Erythroblast (primary cell): ENCODE data around the gene FKBP4.

Experiments used
- DNase-seq, 2 experiments: peaks; one replicate each; lab custom pipeline; 2025; lab: John Stamatoyannopoulos, UW
- GATA1 ChIP-seq: IDR thresholded peaks from 2 replicates; pipeline ENCODE4 v1.6.1; 2011; ENCODE audit warnings: low read depth, mild to moderate bottlenecking, control low read depth, low read length, moderate library complexity
- POLR2A ChIP-seq: IDR thresholded peaks from 2 replicates; pipeline ENCODE4 v1.6.1; 2011; ENCODE audit warnings: mild to moderate bottlenecking, low read length

Gene FKBP4

DNA sequence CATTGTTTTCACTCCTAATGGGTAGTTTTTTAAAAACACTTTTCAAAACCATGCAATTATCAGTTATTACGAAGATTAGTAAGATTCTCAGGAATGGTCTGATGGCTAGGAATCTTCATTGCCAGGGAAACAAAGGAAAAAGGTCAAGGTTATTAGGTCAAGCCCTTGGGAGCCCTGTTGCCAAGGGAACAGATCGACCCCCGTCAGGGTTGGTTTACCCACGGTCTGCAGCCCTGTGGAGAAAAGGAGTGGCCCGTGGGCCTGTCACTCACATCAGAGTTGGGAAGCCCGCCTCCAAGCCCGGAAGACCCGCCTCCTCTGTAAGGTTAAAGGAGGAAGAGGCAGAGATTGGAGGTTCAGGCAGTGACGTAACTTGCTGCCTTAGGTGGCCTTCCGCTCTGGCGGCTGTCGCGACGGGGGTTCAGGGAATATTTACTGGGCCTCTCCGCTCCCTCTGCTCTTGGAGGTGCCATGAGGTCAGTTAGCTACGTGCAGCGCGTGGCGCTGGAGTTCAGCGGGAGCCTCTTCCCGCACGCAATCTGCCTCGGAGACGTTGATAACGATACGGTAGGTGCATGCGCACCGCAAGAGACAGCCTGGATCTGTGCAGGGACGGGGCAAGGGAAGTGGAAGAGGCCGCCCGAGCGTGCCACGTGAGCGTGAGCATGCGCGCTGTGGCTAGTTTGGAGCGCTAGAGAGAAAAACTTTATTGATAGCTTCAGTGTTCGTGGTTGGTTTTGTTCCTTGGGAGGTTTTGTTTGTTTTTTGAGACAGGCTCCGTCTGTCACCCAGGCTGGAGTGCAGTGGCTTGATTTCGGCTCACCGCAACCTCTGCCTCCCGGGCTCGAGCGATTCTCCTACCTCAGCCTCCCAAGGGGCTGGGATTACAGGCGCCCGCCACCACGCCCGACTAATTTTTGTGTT, 17.8 kb downstream of the FKBP4 start, which contains the start of gene ITFG2:
Gene ITFG2 (plus strand): TSS at position 379 of the 924 bp plus-strand sequence. CDS start 93 bp downstream, at position 472.
- peak; percentile 96 to 98 for DNase-seq
- peak; percentile 97 for TF ChIP-seq POLR2A
- no peak for TF ChIP-seq GATA1

DNA sequence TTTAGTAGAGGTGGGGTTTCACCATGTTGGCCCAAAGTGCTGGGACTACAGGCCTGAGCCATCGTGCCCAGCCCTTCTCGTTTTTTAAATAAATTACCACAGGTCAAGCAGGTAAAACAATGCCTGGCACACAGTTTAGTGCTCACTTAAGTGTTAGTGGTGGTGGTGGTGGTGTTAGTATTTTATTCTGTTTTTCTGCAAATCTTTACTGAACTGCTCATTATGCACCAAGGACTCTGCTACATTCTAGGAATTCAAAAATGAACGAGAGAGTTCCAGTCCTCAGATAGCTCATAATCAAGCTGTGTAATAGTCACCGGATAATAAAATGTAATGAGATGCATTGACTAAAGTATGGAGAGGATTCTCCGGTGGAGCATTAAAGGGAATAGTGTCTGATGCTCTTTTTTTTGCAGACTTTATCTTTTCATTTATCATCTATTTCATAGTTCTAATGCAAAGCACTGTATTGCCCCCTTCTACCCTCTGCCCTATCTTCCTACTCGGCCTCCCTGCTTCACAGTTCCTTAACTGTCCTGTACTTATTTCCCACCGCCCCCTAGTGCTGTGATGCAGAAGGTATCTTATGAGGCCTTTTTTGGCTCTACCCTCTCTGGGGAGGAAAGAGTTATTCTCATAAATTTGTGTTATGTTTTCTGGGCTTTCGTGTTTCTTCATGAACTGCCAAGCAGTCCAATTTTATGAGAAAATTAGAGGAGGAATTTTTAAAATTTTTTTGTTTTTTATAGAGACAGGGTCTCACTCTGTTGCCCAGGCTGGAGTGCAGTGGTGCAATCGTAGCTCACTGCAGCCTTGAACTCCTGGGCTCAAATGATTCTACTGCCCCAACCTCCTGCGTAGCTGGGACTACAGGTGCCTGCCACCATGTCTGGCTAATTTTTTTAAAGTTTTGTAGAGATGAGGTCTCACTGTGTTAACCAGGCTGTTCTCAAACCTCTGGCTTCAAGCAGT, 18.7 kb downstream of the FKBP4 start:
- peak; percentile 79 to 82 for DNase-seq
- TF ChIP-seq POLR2A (no peak), GATA1 (no peak)

DNA sequence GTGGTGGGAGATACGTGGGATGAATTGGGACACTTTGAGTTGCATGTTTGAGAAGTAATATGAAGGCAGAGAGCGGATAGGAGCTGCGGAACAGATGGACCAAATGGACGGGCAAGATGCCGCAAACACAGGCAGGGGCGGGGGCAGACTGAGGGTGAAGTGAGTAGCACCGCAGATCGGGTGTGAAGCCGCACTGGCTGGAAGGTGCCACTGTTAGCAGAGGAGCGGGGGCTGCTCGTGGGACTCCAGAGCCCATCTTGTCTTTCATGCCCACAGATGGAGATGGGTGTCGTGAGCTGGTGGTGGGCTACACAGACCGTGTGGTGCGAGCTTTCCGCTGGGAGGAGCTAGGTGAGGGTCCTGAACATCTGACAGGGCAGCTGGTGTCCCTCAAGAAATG, 25.0 kb downstream of the FKBP4 start:
- no peak for DNase-seq
- TF ChIP-seq GATA1 = no peak
- TF ChIP-seq POLR2A = no peak

DNA sequence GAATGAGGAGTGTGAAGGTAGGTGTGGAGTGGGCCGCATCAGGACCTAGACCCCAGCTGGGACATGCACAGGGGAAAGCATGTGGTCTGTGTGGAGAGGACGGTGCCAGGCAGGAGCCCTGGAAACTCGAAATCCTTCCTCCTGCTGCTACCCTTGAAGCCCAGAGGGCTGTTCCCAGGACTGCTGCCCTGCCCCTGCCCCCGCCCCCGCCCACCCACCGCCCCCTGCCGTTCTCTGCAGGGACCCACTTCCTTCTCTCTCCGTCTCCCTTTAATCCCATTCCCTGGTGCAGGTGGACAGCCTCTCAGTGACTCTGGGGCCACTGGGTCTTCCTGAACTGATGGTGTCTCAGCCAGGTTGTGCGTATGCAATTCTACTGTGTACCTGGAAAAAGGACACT, 25.7 kb downstream of the FKBP4 start:
- no peak for DNase-seq
- TF ChIP-seq POLR2A = no peak
- no peak for TF ChIP-seq GATA1

DNA sequence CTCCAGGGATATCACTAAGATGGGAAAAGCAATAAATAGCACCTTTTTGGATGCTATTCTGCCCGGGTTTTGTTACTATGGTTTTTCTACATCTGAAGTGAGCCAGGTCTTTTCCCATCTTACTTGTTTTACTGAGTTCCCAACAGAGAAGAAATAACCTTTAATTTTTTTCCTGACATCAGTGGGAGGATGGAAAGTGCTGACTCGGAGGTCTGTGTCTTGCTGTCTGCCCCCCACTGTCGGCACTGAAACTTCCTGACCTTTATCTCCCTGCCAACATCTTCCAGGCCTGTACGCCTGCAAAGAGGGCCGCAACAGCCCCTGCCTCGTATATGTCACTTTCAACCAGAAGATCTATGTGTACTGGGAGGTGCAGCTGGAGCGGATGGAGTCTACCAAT, 28.7 kb downstream of the FKBP4 start:
- no peak for DNase-seq
- no peak for TF ChIP-seq POLR2A
- TF ChIP-seq GATA1 = no peak

DNA sequence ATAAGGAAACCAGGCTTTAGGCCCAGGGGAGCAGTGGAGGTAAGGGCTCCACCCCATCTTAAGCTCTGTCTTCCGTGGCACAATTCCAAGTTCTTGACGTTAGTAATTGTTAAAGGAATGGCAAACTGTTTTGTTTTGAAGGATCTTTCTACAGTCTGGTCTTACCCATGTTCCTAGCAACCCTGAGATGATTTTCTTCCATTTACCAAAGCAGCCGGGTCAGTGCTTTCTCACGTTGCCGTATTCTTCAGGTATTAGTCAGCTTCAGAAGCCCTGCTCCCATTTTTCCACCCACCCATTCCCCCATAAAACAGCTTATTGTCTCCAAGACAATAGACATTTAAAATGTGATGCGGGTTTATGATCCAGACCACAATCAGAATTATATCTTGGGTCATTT, 29.8 kb downstream of the FKBP4 start:
- no peak for DNase-seq
- no peak for TF ChIP-seq GATA1

DNA sequence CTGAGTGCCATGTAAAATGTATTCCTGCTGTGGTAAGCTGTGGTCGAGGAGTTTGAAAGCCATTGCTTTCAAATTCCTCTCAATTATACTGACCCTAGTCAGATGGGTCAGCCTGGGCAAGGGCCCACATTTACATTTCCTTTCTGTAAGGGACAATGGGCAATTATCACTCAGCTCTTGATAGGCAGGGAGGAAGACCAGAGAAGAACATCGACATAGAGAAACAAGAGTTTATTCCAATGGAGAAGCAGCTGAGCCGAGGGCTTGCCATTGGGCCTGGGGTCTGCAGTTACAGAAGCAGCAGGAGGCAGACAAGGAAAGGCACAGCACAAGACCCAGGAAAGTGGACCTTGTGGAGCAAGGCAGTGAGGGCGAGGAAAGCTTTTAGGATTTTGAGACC, 30.4 kb downstream of the FKBP4 start:
- DNase-seq = no peak
- TF ChIP-seq GATA1 (no peak), POLR2A (no peak)

DNA sequence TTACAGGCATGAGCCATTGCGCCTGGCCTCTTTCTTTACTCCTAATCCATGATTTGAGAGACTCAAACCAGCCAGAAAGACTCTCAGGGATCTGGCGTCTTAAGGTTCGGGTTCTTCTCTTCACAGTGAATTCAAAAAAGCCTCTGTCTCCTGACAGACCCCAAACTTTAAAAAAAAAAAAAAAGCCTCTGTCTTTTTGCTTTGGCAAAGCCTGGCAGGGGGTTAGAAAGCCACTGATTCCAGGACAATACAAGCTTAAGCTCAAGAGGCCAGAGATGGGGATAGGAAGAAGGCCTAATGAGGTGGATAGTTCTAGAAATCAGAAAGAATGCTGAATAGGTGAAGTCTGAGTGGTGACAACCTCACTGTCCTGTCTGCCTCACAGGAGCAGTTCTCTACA, 31.3 kb downstream of the FKBP4 start:
- DNase-seq = no peak
- TF ChIP-seq POLR2A (no peak), GATA1 (no peak)

DNA sequence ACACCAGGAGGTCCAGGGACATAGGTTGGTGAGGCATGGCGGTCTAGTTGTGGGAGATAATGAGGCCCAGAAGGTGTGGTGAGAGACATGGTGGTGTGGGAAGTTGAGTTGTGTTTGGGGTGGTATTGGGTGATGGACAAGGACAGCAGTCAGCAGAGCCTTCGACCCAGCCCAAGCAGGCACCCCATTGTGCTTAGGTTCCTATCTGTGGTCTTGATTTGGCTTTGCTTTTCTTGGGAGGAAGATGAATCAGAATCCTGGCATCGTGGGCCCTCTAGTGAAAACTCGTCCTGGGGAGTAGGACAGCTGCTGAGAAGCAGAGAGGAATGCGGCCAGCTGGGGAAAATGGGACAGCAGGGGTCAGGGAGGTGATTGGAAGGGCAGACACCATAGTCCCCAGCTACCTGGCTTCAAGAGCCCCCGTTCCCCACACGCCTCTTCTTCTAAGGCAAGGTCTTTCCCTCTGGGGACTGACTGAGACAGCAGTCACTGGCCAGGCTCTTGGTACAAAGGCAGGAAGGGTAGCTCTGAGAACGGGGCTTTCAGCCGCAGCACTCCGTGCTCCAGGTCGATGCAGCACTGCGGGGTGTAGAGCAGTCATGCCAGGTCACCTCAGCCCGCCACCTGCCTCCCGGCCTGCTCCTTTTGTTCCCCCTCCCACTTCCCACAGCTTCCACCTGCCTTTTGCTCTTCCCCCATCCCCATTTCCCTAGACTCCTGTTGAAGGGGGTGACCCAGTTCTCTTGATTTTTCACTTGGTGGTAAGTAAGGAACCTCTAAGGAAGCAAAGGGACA, 32.1 kb downstream of the FKBP4 start:
- DNase-seq = no peak
- no peak for TF ChIP-seq GATA1
- TF ChIP-seq POLR2A = no peak

DNA sequence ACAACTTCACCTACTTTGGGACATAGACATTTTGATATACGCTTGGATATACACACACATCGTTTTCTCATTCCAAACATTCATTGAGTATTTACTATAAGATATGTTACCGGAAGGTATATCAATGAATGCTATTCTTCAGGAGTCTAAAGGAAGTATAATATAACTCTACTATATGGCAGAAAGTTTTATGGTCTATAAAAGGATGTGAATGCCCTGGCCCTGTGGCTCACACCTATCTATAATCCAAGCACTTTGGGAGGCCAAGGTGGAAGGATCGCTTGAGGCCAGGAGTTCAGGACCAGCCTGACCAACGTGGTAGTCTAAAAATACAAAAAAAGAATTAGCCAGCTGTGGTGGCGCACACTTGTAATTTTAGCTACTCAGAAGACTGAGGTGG, 34.5 kb downstream of the FKBP4 start:
- TF ChIP-seq GATA1 (no peak), POLR2A (no peak)
- DNase-seq = no peak

DNA sequence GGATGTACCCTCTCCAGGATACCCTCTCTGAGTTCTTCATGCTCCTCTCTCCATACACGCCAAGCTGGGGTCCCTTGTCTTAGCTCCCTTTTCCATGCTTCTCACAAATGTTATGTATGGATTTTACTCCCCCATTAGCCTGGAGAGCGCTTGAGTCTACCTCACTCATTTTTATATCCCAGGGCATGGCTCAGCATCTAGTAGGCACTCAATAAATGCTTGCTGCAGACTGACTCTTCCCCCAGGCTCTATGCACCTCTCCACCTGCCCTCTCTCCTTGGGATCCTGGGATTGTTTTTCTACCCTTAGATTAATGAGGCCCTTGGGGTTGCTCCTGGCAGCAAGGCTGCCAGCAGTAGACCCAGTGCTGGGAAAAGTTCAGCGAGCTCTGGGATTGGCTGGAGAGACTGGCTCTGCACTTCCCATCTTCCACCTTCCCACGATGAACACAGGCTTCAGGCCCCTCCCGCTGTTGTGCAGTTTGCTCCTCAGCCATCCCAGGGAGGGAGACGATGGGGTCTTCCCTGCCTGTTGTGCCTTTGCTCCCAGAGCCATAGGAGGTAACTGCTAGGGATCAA, 37.9 kb downstream of the FKBP4 start:
- TF ChIP-seq GATA1 (no peak), POLR2A (no peak)
- no peak for DNase-seq

DNA sequence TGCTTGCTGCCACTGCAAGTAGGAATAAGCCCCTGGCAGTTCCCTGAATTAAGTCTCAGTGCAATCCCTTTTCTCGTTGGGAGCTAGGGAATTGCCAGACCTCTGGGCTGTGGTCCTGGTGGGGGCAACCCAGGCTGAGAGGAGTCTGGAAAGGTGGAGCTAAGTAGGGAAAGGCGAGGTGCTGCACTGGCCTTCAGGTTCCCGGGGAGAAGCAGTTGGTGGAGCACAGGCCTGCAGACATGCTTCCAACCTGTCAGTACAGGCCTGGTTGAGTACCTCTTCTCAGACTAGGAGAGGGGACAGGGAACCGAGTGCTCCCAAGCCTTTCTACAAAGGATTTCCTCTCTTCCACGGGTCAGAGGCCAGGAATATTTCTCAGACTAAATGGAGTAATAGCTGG, 38.6 kb downstream of the FKBP4 start:
- no peak for DNase-seq
- TF ChIP-seq GATA1 (no peak), POLR2A (no peak)

DNA sequence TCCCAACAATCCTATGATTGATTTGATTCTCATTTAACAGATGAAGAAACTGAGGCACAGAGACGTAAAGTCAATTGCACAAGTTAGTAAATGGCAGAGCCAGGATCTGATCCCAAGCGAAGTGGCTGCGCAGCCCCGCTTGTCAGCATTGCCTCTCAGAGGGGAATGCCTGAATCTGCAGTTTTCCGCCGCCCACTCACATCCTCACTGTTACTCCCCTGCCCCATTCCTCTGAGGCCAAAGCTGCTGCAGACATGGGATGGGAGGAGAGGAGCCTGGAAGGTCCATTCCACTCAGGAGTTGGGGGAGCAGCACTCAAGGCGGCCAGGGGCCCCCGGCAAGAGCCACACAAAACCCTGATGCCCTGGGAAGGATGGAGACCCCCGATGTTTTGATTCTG, 39.0 kb downstream of the FKBP4 start:
- TF ChIP-seq POLR2A (no peak), GATA1 (no peak)
- DNase-seq = no peak
